ENCODE results near the gene DNAH14.
"Not testable (repeated sequence)": the region's sequence is repeated elsewhere in the genome, so short reads cannot be mapped to it uniquely, and the experiment has no call there.

DNAH14 gene

DNA sequence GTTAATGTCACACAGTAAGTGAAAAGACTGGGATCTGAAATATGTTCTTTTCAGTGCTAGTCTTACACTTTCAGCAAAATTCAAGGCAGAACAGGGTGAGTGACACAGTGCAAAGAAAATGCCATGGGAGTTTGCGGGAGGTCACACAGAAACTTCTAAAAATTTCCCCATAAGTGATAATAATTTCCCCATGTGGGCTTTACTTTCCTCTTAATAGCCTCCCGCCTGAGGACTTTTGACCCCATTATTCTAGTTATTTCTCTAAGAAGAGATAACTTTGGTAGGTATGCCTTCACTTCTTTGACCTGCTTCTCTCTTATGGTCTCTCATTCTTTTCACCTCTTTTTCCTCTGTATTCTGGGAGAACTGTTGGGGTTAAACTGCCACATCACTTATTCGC, 8.1 kb upstream of the DNAH14 start:
- no peak for DNase-seq (ENCODE audit: low spot score)

DNA sequence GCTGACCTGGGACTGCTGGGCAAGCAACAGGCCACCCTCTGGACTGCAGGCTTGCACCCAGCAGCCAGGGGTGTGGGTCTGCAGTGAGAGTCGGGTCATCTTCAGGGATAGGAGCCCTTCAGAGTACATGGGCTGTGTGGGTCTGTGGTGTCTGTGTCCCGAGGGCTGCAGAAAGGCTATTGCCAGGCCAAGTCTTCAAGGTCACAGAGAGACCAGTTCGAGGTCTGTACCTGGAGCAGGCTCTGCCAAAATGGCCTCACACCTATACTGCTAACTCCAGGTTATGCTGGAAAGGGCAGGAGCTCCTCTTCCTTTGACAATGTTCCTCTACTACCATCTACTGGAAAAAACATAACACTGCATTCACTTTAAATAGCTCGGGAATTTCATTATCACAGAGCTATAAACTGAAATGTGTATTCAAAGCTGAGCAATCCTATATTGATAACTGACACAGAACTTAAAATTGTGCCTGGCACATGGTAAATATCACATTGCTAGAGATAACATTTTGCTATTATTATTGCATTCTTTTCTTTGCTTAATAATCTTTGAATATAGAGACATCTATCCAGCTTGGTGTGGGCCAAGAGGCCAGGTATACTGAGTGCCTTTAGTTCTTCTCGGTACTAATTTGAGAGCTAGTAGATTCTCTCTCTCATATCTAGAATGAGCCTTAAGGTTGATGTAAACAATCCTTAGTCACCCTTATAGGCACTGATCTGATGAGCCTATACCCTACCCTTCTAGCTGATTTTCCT, 6.9 kb upstream of the DNAH14 start:
- DNase-seq (ENCODE audit: low spot score) = peak; percentile 43

DNA sequence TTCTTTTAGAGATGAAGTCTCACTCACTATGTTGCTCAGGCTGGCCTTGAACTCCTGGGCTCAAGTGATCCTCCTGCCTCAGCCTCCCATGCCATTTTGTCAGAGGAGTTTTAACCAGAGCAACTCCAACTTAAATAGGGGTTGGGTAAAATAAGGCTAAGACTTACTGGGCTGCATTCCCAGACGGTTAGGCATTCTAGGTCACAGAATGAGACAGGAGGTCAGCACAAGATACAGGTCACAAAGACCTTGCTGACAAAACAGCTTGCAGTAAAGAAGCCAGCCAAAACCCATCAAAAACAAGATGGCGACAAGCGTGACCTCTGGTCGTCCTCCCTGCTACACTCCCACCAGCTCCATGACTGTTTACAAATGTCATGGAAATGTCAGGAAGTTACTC, 5.7 kb upstream of the DNAH14 start:
- DNase-seq (ENCODE audit: low spot score) = no peak

DNA sequence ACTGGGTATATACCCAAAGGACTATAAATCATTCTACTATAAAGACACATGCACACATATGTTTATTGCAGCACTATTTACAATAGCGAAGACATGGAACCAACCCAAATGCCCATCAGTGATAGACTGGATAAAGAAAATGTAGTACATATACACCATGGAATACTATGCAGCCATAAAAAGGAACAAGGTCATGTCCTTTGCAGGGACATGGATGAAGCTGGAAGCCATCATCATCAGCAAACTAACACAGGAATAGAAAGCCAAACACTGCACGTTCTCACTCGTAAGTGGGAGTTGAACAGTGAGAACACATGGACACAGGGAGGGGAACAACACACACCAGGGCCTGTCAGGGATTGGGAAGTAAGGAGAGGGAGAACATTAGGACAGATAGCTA, 1.8 kb upstream of the DNAH14 start:
- DNase-seq (ENCODE audit: low spot score) = not testable (repeated sequence)

DNA sequence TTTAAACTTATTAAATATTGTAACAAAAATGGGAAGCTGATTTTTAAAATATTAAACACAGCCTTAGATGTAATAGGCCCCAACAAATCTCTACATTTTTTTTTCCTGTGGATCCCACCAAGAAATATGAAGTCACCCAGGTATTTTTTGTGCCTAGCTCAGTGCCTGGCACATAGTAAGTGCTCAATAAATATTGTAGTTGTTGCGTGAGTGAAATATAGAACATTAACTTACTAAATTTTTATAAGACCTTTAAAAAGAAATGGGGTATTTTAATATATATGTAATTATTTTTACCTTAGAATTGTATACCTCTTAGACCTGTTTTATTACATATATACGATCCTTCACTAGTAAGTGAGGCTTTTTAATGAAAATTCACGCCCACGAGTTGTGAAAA, 569 bp upstream of the DNAH14 start:
- no peak for DNase-seq (ENCODE audit: low spot score)

DNA sequence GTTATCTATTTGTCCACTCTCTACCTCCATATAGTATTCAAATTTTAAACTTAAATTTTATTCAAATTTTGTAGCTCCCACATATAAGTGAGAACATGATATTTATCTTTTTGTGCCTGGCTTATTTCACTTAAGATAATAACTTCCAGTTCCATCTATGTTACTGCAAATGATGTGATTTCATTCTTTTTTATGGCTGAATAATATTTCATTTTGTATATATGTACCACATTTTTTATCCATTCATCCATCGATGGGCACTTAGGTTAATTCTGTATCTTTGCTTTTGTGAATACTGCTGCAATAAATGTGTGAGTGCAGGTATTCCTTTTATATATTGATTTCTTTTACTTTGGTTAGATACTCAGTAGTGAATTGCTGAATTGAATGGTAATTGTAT, 2.1 kb downstream of the DNAH14 start:
- no peak for DNase-seq (ENCODE audit: low spot score)

DNA sequence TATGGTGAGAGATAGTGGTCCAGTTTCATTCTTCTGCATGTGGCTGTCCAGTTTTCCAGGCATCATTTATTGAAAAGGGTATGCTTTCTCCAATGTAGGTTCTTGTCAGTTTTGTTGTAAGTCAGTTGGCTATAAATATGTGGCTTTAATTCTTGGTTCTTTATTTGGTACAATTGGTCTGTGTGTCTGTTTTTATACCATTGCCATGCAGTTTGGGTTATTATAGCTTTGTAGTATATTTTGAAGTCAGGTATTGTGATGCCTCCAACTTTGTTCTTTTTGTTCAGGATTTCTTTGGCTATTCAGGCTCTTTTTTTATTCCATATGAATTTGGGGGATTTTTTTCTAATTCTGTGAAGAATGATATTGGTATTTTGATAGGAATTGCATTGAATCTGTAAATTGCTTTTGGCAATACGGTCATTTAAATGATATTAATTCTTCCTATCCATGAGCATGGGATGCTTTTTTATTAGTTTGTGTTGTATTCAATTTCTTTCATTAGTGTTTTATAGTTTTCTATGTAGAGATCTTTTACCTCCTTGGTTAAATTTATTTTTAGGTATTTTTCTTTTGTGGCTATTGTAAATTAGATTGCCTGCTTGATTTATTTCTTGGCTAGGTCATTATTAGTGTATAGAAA, 3.3 kb downstream of the DNAH14 start:
- no peak for DNase-seq (ENCODE audit: low spot score)

DNA sequence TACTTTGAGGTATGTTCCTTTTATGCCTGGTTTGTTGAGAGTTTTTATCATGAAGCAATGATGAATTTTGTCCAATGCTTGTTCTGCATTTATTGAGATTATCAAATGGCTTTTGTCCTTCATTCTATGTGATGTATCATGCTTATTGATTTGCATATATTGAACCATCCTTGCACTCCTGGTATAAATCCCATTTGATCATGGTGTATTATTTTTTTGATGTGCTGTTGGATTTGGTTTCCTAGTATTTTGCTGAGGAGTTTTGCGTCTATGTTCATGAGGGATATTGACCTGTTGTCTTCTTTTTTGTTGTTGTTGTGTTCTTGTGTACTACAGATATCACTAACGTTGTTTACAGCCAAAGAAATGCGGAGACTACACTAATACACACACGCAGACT, 4.1 kb downstream of the DNAH14 start:
- DNase-seq (ENCODE audit: low spot score) = no peak

- DNase-seq (ENCODE audit: low spot score) = no peak
These were observed 9.2 kb downstream of the DNAH14 start for GRCh38 chr1:224938652-224939051.

- no peak for DNase-seq (ENCODE audit: low spot score)
These were observed 10.5 kb downstream of the DNAH14 start for GRCh38 chr1:224939844-224940425.

DNA sequence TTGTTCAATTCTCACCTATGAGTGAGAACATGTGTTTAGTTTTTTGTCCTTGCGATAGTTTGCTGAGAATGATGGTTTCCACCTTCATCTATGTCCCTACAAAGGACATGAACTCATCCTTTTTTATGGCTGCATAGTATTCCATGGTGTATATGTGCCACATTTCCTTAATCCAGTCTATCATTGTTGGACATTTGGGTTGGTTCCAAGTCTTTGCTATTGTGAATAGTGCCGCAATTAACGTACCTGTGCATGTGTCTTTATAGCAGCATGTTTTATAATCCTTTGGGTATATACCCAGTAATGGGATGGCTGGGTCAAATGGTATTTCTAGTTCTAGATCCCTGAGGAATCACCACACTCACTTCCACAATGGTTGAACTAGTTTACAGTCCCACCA, 11.3 kb downstream of the DNAH14 start:
- DNase-seq (ENCODE audit: low spot score) = not testable (repeated sequence)

DNA sequence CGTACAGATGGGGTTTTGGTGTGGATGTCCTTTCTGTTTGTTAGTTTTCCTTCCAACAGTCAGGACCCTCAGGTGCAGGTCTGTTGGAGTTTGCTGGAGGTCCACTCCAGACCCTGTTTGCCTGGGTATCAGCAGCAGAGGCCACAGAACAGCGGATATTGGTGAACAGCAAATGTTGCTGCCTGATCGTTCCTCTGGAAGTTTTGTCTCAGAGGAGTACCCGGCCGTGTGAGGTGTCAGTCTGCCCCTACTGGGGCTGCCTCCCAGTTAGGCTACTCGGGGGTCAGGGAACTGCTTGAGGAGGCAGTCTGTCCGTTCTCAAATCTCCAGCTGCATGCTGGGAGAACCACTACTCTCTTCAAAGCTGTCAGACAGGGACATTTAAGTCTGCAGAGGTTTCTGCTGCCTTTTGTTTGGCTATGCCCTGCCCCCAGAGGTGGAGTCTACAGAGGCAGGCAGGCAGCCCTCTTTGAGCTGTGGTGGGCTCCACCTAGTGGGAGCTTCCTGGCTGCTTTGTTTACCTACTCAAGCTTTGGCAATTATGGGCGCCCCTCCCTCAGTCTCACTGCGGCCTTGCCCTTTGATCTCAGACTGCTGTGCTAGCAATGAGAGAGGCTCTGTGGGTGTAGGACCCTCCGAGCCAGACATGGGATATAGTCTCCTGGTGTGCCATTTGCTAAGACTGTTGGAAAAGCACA, 16.3 kb downstream of the DNAH14 start:
- not testable (repeated sequence) for DNase-seq (ENCODE audit: low spot score)

DNA sequence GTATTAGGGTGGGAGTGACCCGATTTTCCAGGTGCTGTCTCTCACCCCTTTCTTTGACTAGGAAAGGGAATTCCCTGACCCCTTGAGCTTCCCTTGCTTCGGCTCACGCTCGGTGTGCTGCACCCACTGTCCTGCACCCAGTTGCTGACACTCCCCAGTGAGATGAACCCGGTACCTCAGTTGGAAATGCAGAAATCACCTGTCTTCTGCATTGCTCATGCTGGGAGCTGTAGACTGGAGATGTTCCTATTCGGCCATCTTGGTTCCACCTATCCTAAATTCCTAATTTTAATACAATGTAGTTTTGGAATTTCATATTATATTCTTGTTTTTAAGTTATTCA, 16.8 kb downstream of the DNAH14 start:
- DNase-seq (ENCODE audit: low spot score) = not testable (repeated sequence)

DNA sequence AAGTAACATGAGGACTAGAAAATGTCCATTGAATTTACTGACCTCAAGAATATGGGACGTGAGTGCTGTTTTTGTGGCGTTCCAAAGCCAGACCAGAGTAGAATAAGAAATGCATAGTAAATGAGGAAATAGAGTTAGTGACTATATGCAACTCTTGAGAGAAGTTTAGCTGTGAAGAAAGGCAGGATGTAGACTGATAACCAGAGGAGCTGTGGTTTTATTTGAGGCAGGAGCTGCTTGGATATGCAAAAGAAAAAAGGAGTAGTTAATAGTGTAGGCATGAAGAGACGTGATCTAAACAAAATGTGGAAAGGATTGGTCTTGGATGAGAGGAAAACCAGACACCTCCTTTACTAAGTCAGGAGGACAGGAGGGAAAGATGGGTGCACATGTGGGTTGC, 28.2 kb downstream of the DNAH14 start:
- no peak for DNase-seq (ENCODE audit: low spot score)

GRCh38 chr1:224958490-224958889, 29.0 kb downstream of the DNAH14 start:
- DNase-seq (ENCODE audit: low spot score) = no peak

DNA sequence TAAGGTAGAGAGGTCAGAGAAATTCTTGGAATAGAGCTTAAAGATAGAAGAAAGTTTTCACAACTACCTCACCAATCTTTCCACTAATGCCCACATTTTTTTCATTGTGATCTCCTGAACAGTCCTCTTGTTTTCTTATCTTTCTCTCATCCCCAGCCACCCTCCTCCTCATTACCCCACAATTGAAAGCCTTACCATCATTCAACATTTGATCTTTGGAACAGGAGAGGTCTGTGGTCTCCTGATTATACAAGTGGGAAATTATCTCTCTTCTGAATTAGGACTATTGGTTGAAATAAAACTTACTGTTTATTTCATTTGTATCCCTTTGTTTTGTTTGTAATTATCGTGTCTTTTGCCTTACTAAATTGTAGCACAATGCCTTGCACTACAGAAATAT, 29.6 kb downstream of the DNAH14 start:
- no peak for DNase-seq (ENCODE audit: low spot score)

GRCh38 chr1:224959656-224960055, 30.2 kb downstream of the DNAH14 start:
- DNase-seq (ENCODE audit: low spot score) = no peak

DNA sequence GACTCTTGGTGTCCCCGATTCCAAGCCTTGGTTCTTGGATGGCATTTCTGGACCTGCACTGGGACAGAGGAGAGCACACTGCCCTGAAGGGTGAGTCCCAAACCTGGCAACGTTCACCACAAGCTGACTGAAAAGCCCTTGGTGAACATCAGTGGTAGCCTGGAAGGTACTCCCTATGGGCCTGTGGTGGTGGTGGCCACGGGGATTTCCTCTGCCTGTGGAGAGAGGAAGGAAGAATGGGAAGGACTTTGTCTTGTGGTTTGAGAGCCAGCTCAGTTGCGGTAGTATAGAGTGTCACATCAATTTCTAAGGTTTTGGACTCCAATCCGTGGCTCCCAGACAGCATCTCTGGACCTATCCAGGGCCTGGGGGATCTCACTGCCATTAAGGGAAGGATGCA, 50.7 kb downstream of the DNAH14 start:
- DNase-seq (ENCODE audit: low spot score) = no peak

- DNase-seq (ENCODE audit: low spot score) = not testable (repeated sequence)
These were observed 52.5 kb downstream of the DNAH14 start for GRCh38 chr1:224981922-224982354.

DNA sequence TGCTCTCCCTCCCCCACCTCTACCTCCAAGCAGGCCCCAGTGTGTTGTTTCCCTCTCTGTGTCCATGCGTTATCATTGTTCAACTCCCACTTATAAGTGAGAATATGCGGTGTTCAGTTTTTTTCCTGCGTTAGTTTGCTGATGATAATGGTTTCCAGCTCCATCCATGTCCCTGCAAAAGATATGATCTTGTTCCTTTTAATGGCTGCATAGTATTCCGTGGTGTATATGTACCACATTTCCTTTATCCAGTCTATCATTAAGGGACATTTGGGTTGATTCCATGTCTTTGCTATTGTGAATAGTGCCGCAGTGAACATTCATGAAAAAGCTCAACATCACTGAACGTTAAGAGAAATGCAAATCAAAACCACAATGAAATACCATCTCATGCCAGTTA, 58.6 kb downstream of the DNAH14 start:
- DNase-seq (ENCODE audit: low spot score) = no peak

GRCh38 chr1:224989615-224990014, 60.1 kb downstream of the DNAH14 start:
- DNase-seq (ENCODE audit: low spot score) = no peak

DNA sequence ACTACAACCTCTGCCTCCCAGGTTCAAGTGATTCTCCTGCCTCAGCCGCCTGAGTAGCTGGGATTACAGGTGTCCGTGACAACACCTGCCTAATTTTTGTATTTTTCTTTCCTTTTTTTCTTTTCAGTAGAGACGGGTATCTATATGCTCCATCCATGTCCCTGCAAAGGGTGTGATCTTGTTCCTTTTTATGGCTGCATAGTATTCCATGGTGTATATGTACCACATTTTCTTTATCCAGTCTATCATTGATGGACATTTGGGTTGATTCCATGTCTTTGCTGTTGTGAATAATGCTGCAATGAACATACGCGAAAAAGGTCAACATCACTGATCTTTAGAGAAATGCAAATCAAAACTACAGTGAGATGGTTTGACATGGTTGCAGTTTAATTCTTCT, 62.1 kb downstream of the DNAH14 start:
- DNase-seq (ENCODE audit: low spot score) = not testable (repeated sequence)

DNA sequence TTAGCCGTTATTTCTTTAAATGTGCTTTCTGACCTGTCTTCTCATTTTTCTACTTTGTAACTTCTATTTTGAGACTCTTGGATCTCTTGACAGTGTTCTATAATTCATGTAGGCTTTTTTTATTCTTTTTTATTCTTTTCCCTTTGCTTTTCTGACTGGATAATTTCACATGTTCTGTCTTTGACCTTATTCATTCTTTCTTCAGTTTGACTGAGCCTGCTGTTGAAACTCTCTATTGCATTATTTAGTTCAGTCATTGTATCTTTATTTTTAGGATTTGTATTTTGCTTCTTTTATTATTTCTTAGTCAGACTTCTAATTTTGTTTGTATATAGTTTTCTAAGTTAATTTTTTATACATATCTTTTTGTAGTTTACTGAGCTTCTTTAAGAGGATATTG, 66.1 kb downstream of the DNAH14 start:
- no peak for DNase-seq (ENCODE audit: low spot score)

Data from Ammon's horn (tissue), 1 donor.